Endothelial cell of umbilical vein (primary cell): ENCODE measurements around the gene OTUD7B. TPM values are rescaled to one million over a fixed set of nuclear protein-coding genes. Genes with fewer than 3 reads are reported as not detected.

Experiments
- BruUV-seq: library from RNA; stranded (reverse); fragments of 400-500 nt; replicated peaks from 2 replicates; lab custom pipeline; 2021; lab: Mats Ljungman, UMichigan
- CTCF ChIA-PET: fragments of 300-600, 350-600 bp; sonication (Branson Sonifier 250); formaldehyde crosslinking; loops from one replicate; lab custom pipeline; 2021; ENCODE audit warnings: antibody characterized with exemption, inconsistent platforms; lab: Charles Lee
- POLR2A ChIA-PET: fragments of 300-600, 350-600 bp; sonication (Branson Sonifier 250); formaldehyde crosslinking; loops from one replicate; lab custom pipeline; 2021; ENCODE audit warnings: antibody characterized with exemption, inconsistent platforms; lab: Charles Lee
- DNase-seq: peaks from one replicate; pipeline ENCODE4 v3.0.0-alpha.2; 2011; ENCODE audit warnings: low read depth, low spot score
- FAIRE-seq: peaks from 2 replicates; lab custom pipeline; 2011; peaks lifted over from hg19 to GRCh38; lab: Jason Lieb, UNC
- H2AFZ ChIP-seq: 2 replicates; pipeline ENCODE4 v1.6.0; 2012; ENCODE audit warnings: low read depth, low read length, control low read depth, inconsistent platforms
- H3K27ac ChIP-seq: 2 replicates; pipeline ENCODE4 v1.5.1; 2011; ENCODE audit warnings: low read depth, mild to moderate bottlenecking, control low read depth, low read length, moderate library complexity; ENCODE audit not compliant: insufficient read depth
- H3K27me3 ChIP-seq, 2 experiments: 2 replicates each; pipeline versions ENCODE4 v1.6.0 to v1.6.1; 2011; ENCODE audit warnings: low read length in 2 of 2, mixed read lengths in 1 of 2; ENCODE audit not compliant: control insufficient read depth in 2 of 2, insufficient read depth in 2 of 2
- H3K36me3 ChIP-seq, 2 experiments: 2 replicates in 1 of 2; 3 replicates in 1 of 2; pipeline ENCODE4 v1.5.1; 2011; ENCODE audit warnings: low read length in 2 of 2, mild to moderate bottlenecking in 1 of 2, moderate library complexity in 1 of 2; ENCODE audit not compliant: control insufficient read depth in 2 of 2, insufficient read depth in 2 of 2; ENCODE audit errors: extremely low read depth in 1 of 2
- H3K4me1 ChIP-seq: 3 replicates; pipeline ENCODE4 v1.5.1; 2011; ENCODE audit warnings: mild to moderate bottlenecking, low read length; ENCODE audit not compliant: control insufficient read depth, insufficient read depth; ENCODE audit errors: extremely low read depth
- H3K4me2 ChIP-seq: 2 replicates; pipeline ENCODE4 v1.6.1; 2011; ENCODE audit warnings: low read length, control low read depth, mixed read lengths; ENCODE audit not compliant: insufficient read depth
- H3K4me3 ChIP-seq, 3 experiments: fragments of 200-600 bp in 1 of 3; sonication (generic), shearing (Covaris generic) in 1 of 3; replicated peaks in 1 of 3; 2 replicates each; pipeline ENCODE4 v1.5.1; 2011 to 2016; ENCODE audit warnings: control low read depth in 3 of 3, low read length in 3 of 3, mild to moderate bottlenecking in 2 of 3, inconsistent platforms in 1 of 3, low read depth in 1 of 3, moderate library complexity in 1 of 3; ENCODE audit not compliant: insufficient read depth in 1 of 3
- H3K79me2 ChIP-seq: 2 replicates; pipeline ENCODE4 v1.6.0; 2012; ENCODE audit warnings: low read length, inconsistent platforms; ENCODE audit not compliant: control insufficient read depth, insufficient read depth
- H3K9ac ChIP-seq: replicated peaks from 2 replicates; pipeline ENCODE3; 2011; ENCODE audit warnings: low read length, control low read depth; ENCODE audit not compliant: insufficient read depth; ENCODE audit errors: extremely low read depth
- H3K9me1 ChIP-seq: replicated peaks from 3 replicates; pipeline ENCODE4 v1.6.0; 2011; ENCODE audit warnings: mild to moderate bottlenecking, low read length; ENCODE audit not compliant: control insufficient read depth, insufficient read depth; ENCODE audit errors: extremely low read depth
- H3K9me3 ChIP-seq: replicated peaks from 2 replicates; pipeline ENCODE4 v1.5.1; 2012; ENCODE audit warnings: low read length, inconsistent platforms; ENCODE audit not compliant: control insufficient read depth, insufficient read depth
- H4K20me1 ChIP-seq: replicated peaks from 2 replicates; pipeline ENCODE3; 2011; ENCODE audit warnings: mild to moderate bottlenecking, low read length; ENCODE audit not compliant: control insufficient read depth, insufficient read depth; ENCODE audit errors: extremely low read depth
- EZH2 ChIP-seq: IDR thresholded peaks from 2 replicates; pipeline ENCODE4 v1.6.1; 2012; ENCODE audit warnings: borderline replicate concordance, low read depth, mild to moderate bottlenecking, moderate library complexity, low read length, inconsistent platforms; ENCODE audit not compliant: severe bottlenecking
- FOS ChIP-seq: IDR thresholded peaks from 2 replicates; pipeline ENCODE4 v1.6.1; 2011; ENCODE audit warnings: mild to moderate bottlenecking, low read length, moderate library complexity, borderline replicate concordance; ENCODE audit not compliant: insufficient read depth
- GATA2 ChIP-seq: IDR thresholded peaks from 2 replicates; pipeline ENCODE4 v1.7.0; 2011; ENCODE audit warnings: low read depth, mild to moderate bottlenecking, moderate library complexity, mixed read lengths, low read length; ENCODE audit not compliant: insufficient read length, insufficient read depth
- JUN ChIP-seq: IDR thresholded peaks from 2 replicates; pipeline ENCODE4 v1.6.1; 2011; ENCODE audit warnings: borderline replicate concordance, low read depth; ENCODE audit not compliant: insufficient read length, insufficient read depth
- MYC ChIP-seq: IDR thresholded peaks from one replicate; pipeline ENCODE4 v1.6.1; 2011; ENCODE audit warnings: mild to moderate bottlenecking, low read depth, low read length
- POLR2A ChIP-seq: IDR thresholded peaks from 2 replicates; pipeline ENCODE4 v1.6.1; 2012; ENCODE audit warnings: low read depth, mild to moderate bottlenecking, control low read depth, low read length
- POLR2AphosphoS5 ChIP-seq: IDR thresholded peaks from 2 replicates; pipeline ENCODE4 v1.6.1; 2012; ENCODE audit warnings: low read depth, mild to moderate bottlenecking, control low read depth, low read length, moderate library complexity; ENCODE audit not compliant: insufficient read depth
- dilution Hi-C: fragments of 300-500 bp; cut with MboI; formaldehyde crosslinking; loops from one replicate; pipeline ENCODE4 v1.15.0; 2019; ENCODE audit warnings: low sequenced_read_pairs; ENCODE audit not compliant: extremely low pct_ligation_motif_present
- intact Hi-C: fragments of 100-400 bp; cut with micrococcal nuclease; formaldehyde crosslinking; loops from one replicate; pipeline ENCODE4 v1.10.0; 2022
- polyA plus RNA-seq, 4 experiments: library from polyadenylated mRNA; depleted of rRNA in 3 of 4; stranded (reverse) in 3 of 4; unstranded in 1 of 4; fragments of >200 nt; gene quantifications; 2 replicates each; pipeline versions ENCODE4 v1.2.1 to v1.2.3, GENCODE V29; 2011 to 2012; ENCODE audit warnings: missing spikeins in 1 of 4
- total RNA-seq: library from RNA; stranded (reverse); gene quantifications from 2 replicates; pipeline ENCODE4 v1.2.3, GENCODE V29; 2021
- TF ChIP-seq, protein P1 (sequence below), 2 donors: IDR thresholded peaks; 1 replicate in 1 of 2; 2 replicates in 1 of 2; pipeline ENCODE4 v1.5.1; 2011; ENCODE audit warnings: low read length in 2 of 2, mild to moderate bottlenecking in 2 of 2, moderate library complexity in 2 of 2, control low read depth in 1 of 2, inconsistent platforms in 1 of 2, low read depth in 1 of 2; ENCODE audit not compliant: insufficient read depth in 1 of 2; ENCODE audit errors: extremely low read depth in 1 of 2
- TF ChIP-seq, protein P2 (sequence below): IDR thresholded peaks from 2 replicates; pipeline ENCODE4 v1.6.1; 2011; ENCODE audit not compliant: insufficient read depth, insufficient read length

OTUD7B gene
- total and polyA plus RNA-seq, 2 donors (not counting 3 experiments of a cell fraction or from before 2014, with no cell fraction given) = 4.3 to 22.8 TPM

DNA sequence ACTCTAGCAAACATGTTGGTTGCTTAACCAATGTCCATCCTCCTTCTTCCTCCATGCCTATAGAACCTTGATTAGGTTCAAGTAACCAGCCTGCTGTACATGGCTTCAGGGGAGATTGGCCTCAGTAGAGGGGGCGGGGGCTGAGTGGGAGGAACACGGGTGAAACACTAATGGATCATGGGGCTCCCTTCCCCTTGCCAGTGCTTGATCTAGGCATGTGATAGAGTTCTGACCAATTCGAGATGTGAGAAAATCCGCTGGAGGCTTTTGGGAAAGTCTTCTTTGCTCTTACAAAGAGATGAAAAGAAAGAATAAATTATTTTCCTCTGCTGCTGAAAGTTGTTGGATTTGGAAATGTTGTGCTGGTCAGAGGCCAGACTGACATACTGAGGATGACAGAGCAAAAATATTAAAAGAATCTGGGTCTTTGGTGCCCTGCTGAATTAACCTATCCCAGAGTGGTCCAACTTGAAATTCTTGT, 5.2 kb upstream of the OTUD7B start:
- FAIRE-seq = no peak
- TF ChIP-seq EZH2 (no peak), POLR2AphosphoS5 (no peak), JUN (no peak), GATA2 (no peak), POLR2A (no peak), MYC (no peak), FOS (no peak)
- TF ChIP-seq, protein P1, sequence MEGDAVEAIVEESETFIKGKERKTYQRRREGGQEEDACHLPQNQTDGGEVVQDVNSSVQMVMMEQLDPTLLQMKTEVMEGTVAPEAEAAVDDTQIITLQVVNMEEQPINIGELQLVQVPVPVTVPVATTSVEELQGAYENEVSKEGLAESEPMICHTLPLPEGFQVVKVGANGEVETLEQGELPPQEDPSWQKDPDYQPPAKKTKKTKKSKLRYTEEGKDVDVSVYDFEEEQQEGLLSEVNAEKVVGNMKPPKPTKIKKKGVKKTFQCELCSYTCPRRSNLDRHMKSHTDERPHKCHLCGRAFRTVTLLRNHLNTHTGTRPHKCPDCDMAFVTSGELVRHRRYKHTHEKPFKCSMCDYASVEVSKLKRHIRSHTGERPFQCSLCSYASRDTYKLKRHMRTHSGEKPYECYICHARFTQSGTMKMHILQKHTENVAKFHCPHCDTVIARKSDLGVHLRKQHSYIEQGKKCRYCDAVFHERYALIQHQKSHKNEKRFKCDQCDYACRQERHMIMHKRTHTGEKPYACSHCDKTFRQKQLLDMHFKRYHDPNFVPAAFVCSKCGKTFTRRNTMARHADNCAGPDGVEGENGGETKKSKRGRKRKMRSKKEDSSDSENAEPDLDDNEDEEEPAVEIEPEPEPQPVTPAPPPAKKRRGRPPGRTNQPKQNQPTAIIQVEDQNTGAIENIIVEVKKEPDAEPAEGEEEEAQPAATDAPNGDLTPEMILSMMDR (IDR thresholded peaks at IDR 0.05; ENCODE audit: extremely low read depth in 1 of 2, insufficient read depth in 1 of 2, low read depth in 1 of 2, low read length in 2 of 2) = no peak
- TF ChIP-seq, protein P2, sequence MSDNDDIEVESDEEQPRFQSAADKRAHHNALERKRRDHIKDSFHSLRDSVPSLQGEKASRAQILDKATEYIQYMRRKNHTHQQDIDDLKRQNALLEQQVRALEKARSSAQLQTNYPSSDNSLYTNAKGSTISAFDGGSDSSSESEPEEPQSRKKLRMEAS = no peak
- Histone ChIP-seq H3K9ac (no peak overlapping the region), H2AFZ (no peak overlapping the region), H3K4me3 (no peak overlapping the region), H3K27me3 (no peaks in the 10 kb centered on the region), H3K36me3 (no peaks in the 10 kb centered on the region), H3K27ac (no peak overlapping the region), H3K9me3 (no peaks in the 10 kb centered on the region), H3K9me1 (no peaks in the 10 kb centered on the region), H3K4me1 (peaks cover under 1% of the 10 kb centered on the region), H3K79me2 (no peaks in the 10 kb centered on the region), H4K20me1 (no peaks in the 10 kb centered on the region), H3K4me2 (no peak overlapping the region)
- dilution Hi-C loops = no loop called here
- CTCF ChIA-PET = no interaction called here
- BruUV-seq = no TSS peak
- intact Hi-C loops = no loop called here
- POLR2A ChIA-PET = no interaction called here
- DNase-seq = no peak
